Fibroblast of the aortic adventitia (primary cell): Measurements from ENCODE around the gene CTNNBL1. TPM values are rescaled to one million over a fixed set of nuclear protein-coding genes. Genes with fewer than 3 reads are reported as not detected.

Experiments
- DNase-seq: peaks from one replicate; pipeline ENCODE4 v3.0.0-alpha.2; 2010; ENCODE audit warnings: low read depth
- H3K4me3 ChIP-seq: 2 replicates; pipeline ENCODE4 v1.5.1; 2011; ENCODE audit warnings: low read depth, mild to moderate bottlenecking, control low read depth, low read length, moderate library complexity
- total RNA-seq: library from RNA; depleted of rRNA; stranded (reverse); fragments of >200 nt; gene quantifications from 2 replicates; pipeline ENCODE4 v1.2.3, GENCODE V29; 2012; ENCODE audit warnings: low replicate concordance
- TF ChIP-seq, protein P1 (sequence below): IDR thresholded peaks from 2 replicates; pipeline ENCODE4 v1.5.1; 2011; ENCODE audit warnings: mild to moderate bottlenecking, low read length, control low read depth, inconsistent platforms; ENCODE audit not compliant: insufficient read depth

The CTNNBL1 gene
- total RNA-seq, 1 donor: 23.1 TPM

DNA sequence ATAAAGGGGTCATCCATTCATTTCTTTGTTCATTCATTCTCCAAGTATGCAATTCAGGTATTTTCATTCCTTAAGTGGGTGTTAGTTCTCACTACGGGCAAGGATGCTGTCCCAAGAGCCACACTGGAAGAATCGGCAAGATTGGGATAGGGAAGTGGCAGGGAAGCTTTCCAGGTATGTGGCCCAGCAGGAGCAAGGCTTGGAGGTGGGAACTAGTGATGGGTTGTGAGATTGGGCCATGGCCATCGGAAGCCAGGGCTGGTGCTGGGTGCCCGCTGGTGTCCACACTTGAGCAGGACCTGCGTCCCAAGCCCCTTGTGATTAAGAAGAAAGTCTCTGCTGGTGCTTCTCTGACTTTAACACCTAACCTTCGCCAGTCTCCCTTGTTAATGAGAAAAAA is 224.2 kb downstream of the CTNNBL1 start:
- H3K4me3 ChIP-seq: no peak overlapping the region
- no peak for DNase-seq
- TF ChIP-seq, protein P1, sequence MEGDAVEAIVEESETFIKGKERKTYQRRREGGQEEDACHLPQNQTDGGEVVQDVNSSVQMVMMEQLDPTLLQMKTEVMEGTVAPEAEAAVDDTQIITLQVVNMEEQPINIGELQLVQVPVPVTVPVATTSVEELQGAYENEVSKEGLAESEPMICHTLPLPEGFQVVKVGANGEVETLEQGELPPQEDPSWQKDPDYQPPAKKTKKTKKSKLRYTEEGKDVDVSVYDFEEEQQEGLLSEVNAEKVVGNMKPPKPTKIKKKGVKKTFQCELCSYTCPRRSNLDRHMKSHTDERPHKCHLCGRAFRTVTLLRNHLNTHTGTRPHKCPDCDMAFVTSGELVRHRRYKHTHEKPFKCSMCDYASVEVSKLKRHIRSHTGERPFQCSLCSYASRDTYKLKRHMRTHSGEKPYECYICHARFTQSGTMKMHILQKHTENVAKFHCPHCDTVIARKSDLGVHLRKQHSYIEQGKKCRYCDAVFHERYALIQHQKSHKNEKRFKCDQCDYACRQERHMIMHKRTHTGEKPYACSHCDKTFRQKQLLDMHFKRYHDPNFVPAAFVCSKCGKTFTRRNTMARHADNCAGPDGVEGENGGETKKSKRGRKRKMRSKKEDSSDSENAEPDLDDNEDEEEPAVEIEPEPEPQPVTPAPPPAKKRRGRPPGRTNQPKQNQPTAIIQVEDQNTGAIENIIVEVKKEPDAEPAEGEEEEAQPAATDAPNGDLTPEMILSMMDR: no peak

DNA sequence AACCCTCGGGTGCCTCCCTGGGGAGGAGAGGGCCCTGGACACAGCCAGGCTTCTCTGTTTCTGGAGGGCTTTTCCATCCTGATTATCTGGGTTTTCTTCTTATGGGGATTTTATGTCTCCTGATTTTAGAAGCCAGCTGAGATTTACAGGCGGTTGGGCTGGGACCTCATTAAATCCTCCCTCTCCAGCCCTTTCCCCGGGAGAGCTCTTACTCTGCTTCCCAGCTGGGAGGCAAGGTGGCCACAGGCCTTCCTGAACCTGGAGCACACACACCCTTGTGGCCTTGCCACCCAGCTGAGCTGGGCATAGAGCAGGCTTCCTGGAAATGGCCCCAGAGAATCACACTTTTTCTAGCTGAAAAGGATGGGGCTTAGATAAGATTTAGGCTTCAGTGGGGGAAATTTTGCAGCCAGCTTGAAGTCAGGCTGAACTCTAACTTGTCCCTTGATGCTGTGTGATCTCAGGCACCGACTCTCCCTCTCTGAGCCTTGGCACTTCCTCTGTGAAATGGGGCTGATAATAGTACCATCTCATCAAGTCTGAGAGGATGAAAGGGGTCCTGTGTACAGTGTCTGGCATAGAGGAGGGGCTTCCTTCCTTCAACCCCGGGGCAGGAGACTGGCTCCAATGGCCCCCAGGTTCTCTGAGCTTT is 225.7 kb downstream of the CTNNBL1 start:
- H3K4me3 ChIP-seq: no peak overlapping the region
- DNase-seq: no peak
- TF ChIP-seq, protein P1: no peak

DNA sequence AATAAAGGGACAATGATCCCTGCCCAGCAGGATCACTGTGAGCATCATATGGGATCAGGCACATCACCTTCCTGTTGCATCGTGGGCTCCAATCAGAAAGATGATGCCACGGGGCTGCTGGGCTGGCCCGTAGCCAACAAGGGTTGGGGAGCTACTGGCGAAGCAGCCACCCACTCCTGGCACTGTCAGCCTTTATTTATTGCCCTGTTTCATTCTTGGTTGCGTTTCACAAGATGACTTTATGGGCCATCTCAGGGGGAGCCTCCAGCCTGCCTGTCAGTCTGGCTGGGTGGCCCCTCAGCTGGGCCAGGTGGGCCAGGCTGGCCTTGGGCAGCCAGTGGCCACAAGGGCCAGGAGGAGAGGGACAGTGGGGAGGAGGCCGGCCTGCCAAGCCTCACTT is 226.4 kb downstream of the CTNNBL1 start:
- no peak overlapping the region for H3K4me3 ChIP-seq
- TF ChIP-seq, protein P1: no peak
- no peak for DNase-seq

DNA sequence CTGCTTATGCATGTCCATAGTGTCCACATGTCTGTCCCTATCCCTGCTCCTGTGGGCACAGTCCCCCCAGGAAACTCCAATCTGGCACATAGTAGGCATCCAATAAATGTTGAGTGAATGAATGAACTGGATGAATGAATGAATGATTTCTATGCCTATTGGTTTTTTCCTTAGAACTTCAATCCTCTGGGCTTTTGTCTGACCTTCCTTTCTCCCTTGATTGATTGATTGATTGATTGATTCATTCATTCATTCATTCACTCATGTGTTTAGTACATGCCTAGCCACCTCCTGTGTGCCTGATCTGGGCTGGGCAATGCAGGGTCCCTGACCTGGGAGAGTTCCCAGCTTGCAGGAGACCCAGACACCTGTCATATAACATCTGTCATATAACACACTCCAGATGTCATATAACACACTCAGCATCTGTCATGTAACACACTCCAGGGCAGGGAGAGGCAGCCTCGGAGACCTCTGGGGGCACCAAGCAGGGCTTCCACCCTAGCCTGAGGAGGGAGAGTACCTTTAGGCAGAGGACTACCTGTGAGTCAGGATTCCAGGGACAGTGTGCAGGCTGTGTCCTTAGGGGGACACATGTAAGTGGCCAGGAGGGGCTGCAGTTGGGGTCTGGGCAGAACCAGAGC is 227.0 kb downstream of the CTNNBL1 start:
- no peak overlapping the region for H3K4me3 ChIP-seq
- TF ChIP-seq, protein P1: no peak

DNA sequence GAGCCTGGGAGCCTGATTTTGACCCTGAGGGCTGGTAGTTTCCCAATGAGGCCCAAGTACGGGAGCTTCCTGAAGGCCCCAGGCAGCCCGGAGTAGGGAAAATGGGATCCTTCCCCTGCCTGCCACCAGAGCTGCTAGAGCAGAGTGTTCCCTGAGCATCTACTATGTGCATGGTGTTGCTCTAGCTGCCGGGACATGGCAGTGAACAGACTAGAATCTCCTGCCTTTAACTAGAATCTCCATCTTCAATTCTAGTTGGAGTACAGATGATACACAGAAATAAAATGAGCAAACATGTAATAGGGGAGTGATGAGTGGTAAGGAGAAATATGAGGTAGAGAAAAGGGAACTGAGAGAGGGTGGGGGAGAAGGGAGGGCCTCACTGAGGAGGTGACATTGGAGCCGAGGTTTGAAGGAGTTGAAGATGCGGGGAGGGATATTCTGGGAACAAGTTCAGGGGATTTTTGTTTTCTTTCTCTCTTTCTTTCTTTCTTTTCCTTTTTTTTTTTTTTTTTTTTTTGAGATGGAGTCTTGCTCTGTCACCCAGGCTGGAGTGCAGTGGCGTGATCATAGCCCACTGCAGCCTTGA is 227.6 kb downstream of the CTNNBL1 start:
- TF ChIP-seq, protein P1: no peak
- no peak for DNase-seq
- H3K4me3 ChIP-seq: no peak overlapping the region

More for the DNA sequence above, 227.0 kb downstream of the CTNNBL1 start:
- DNase-seq: no peak

Other genes starting within 250 kb of the CTNNBL1 start
- 0.36 and 2.8 TPM in 2 replicates for gene NNAT, start 172.8 kb upstream of the CTNNBL1 start, total RNA-seq
- 35.9 and 47.3 TPM in 2 replicates for gene BLCAP, start 166.2 kb upstream of the CTNNBL1 start, total RNA-seq
- 0.57 and 1.4 TPM in 2 replicates for gene VSTM2L, start 209.1 kb downstream of the CTNNBL1 start, total RNA-seq